Measurements from ENCODE around the gene ARMH3.

Gene ARMH3

DNA sequence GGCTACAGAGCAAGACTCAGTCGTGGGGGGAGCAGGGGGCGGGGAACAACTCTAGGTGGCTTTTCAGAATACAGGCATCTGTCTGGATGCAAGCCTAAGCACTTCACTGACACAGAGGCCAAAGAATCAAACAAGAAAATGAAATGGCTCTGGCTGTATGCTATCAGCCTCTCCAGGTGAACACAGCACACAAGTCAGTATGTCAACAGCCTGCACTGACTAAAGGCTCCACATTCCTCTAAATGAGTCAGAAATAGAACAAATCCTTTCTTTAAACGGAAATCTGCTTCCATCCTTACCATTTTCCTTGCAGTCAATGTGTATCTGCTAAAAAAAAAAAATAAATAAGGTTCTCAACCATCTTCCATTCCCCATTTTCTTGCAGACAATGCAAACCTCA lies 88.3 kb downstream of the ARMH3 start:
- DNase-seq (ENCODE audit: low spot score) = no peak
- TF ChIP-seq, protein P1, sequence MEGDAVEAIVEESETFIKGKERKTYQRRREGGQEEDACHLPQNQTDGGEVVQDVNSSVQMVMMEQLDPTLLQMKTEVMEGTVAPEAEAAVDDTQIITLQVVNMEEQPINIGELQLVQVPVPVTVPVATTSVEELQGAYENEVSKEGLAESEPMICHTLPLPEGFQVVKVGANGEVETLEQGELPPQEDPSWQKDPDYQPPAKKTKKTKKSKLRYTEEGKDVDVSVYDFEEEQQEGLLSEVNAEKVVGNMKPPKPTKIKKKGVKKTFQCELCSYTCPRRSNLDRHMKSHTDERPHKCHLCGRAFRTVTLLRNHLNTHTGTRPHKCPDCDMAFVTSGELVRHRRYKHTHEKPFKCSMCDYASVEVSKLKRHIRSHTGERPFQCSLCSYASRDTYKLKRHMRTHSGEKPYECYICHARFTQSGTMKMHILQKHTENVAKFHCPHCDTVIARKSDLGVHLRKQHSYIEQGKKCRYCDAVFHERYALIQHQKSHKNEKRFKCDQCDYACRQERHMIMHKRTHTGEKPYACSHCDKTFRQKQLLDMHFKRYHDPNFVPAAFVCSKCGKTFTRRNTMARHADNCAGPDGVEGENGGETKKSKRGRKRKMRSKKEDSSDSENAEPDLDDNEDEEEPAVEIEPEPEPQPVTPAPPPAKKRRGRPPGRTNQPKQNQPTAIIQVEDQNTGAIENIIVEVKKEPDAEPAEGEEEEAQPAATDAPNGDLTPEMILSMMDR (IDR thresholded peaks at IDR 0.05) = no peak
- Histone ChIP-seq H3K4me3 (no peak overlapping the region), H3K27ac (no peak overlapping the region)

DNA sequence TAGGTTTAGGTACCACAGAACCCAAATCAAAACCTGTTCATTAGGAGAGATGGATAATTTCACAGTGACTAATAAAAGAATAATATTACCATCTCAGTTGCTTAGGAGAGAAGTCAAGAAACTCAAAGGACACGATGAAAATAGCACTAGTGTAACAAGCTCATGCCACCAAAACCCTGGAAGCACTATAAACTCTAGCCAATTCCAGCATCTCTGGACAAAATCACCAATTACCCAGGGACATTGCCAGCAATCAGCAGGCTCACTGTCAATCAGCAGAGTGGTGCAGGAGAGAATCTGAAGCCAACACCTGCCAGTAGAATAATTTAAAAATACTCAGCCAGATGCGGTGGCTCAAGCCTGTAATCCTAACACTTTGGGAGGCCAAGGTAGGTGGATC lies 88.9 kb downstream of the ARMH3 start:
- no peak for DNase-seq (ENCODE audit: low spot score)
- TF ChIP-seq, protein P1 (IDR thresholded peaks at IDR 0.05) = no peak
- Histone ChIP-seq H3K27ac (no peak overlapping the region), H3K4me3 (no peak overlapping the region)

DNA sequence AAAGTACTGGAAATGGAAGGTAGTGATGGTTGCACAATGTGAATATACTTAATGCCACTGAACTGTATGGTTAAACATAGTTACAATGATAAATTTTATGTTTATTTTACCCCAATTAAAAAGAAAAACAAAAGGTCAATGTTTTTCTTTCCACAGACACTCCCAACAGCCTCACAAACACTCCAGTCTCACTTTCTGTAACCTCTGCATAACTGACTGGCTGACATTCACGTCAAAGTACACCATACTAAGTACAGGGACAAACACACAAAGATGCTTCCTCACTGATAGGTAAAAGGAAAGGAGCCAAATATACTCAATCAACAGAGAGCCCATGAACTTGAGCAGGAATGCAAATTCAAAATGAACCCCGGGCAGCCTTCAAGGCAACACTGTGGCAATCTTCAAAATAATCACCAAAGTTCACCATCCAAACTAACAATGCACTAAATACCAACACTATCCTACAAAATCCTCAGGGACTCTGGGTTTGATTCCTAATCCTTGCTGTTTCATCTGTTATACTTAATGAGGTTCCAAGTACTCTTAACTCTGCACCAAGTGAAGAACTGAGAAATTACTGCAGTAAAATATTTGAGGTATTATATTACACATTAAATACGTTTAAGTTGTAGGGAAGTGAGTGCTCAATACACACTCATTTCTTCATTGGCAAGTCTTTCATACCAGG lies 90.8 kb downstream of the ARMH3 start:
- TF ChIP-seq, protein P1 (IDR thresholded peaks at IDR 0.05) = no peak
- no peak overlapping the region for H3K4me3 ChIP-seq
- H3K27ac ChIP-seq = no peak overlapping the region
- no peak for DNase-seq (ENCODE audit: low spot score)

DNA sequence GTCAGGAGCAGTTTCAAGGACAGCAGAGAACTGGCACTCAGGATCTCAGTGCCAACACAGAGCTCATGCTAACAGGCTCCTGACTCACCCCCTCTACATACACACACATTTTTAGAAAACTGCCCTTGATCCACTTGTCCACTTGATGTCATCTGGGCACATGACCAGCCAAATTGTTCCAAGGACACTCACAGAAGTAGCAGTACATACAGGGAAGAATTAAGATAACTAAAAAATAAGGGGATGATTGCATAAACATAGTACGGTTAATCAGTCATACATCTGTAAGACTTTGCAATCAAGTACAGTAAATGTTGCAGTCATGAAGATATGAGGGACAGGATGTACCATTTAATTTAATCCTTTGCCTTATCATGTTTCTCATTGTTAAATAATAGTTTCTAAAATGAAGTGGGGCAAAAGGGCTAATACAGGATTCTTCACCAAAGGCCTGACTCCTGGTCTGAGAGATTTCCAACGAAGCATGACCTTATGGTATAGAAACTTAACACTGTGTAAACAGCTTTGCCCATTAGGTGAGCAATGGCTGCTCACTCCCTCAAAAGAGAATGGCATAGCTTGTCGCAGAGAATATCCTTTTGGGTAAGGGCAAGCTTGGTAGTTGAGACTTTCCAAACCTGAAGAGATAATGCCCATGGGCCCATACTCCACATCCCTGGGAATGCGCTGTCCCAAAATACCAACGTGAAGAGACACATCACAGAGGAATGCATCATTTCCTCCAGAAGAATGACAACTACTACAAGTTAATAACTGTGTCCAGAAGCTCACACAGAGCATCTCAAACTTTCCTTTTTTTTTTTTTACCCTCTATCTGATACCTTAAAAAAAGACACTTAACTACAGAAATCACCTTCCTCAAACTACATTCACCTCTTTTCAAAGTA lies 94.1 kb downstream of the ARMH3 start:
- TF ChIP-seq, protein P1 (IDR thresholded peaks at IDR 0.05) = no peak
- H3K27ac ChIP-seq = peak overlapping the region in 1 of 2 donors; percentile 65
- no peak overlapping the region for H3K4me3 ChIP-seq
- no peak for DNase-seq (ENCODE audit: low spot score)

DNA sequence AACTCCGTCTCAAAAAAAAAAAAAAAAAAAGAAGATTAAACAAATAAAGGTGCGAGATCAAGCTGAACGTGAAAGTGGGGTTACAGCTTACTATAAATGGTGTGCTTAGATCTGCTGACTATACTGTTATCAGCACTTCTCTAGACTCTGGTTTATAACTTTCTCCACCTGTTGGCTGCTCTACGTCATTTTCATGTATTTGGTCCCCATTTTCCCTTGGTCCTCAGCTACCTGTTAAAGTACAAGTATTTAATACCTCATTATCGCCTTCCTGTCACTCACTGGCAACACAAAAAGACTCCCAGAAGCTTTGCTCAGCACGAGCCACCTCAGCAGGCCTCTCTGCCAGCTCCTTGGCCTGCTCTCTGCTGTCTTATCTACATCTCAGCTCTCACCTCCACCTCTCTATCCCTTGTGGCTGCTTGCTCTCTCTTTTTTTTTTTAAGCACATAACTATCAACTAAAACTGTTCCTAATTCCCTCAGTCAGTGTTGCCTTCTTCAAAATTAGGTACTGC lies 95.0 kb downstream of the ARMH3 start:
- TF ChIP-seq, protein P1 (IDR thresholded peaks at IDR 0.05) = no peak
- H3K27ac ChIP-seq = peak overlapping the region; percentile 58 to 65
- H3K4me3 ChIP-seq = no peak overlapping the region
- no peak for DNase-seq (ENCODE audit: low spot score)

DNA sequence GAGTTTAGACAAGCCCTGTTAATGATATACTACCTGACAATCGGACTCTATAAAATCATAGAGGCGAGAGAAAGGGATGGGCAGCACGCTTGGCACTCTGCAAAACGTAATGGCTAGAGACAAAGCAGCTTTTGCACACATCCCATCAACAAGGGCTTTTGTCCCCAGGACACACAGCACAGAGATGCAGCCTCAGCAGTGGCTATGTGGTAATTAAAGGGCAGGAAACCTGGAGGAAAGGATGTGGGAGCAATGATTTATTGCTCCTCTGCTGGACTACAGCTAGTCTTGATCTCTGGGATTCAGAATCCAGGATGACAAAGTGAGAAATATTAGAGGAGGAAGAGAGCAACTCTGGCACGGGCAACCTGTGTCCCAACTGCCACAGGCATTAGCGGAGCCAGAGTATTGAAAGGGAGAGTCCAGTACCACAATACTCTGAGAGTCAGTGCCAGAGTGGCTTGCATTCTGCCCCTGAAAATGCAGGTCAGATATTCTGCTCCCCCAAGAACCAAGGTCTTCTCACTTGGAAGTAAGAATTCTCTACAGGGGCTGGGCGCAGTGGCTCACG lies 96.5 kb downstream of the ARMH3 start:
- Histone ChIP-seq H3K4me3 (no peak overlapping the region), H3K27ac (no peak overlapping the region)
- no peak for DNase-seq (ENCODE audit: low spot score)
- TF ChIP-seq, protein P1 (IDR thresholded peaks at IDR 0.05) = no peak
